ENCODE data around the gene RALGAPA1. TPM values are rescaled to one million over a fixed set of nuclear protein-coding genes. Genes with fewer than 3 reads are reported as not detected.

The RALGAPA1 gene
- total and polyA plus RNA-seq, 9 of the 15 experiments (the other 6 are each of a cell fraction or from before 2014, with no cell fraction given), result 2.5 to 16.3 (median 6.2) TPM

DNA sequence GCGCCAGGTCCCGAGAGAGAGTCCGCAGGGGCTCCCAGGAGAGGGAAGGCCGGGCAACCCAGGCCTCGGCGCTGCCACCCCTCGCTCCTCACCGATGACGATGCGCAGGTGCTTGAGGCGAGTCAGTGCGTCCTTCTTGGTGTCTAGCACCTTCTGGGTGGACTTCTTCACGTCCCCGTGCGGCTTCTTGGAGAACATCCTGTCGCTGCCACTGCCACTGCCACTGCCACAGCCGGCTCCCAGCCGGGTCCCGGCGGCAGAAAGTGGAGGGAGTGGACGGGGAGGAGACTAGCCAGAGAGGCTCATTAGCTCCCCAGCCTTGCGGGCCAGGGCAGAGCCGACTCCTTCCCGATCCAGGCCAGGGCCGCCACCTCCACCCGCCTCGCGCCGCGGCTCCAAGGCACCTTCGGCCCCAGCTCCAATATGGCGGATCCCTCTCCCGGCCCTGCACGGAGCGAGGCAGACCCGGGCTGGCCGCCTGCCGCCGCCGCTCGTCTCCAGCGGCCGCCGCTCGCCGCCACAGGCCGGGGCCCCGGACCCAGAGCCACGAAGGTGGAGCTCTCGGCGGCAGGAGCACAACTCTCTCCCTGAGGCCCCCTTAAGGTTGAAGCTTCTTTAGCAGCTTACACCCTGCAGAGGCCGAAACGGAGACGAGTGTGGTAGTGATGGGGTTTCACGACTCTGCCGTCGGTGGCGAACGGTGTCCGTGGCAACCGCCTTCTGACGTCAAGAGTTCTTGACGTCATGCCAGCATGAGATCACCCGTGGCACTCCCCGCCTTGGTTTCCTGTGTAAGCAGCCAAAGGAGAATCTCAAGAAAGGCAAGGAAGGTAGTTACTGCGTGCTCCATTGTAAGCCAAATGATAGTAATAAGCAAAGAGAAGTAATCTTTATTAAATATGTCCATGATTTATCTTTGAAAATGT lies at the start of gene RALGAPA1 (continued):
- TF ChIP-seq, protein P1, sequence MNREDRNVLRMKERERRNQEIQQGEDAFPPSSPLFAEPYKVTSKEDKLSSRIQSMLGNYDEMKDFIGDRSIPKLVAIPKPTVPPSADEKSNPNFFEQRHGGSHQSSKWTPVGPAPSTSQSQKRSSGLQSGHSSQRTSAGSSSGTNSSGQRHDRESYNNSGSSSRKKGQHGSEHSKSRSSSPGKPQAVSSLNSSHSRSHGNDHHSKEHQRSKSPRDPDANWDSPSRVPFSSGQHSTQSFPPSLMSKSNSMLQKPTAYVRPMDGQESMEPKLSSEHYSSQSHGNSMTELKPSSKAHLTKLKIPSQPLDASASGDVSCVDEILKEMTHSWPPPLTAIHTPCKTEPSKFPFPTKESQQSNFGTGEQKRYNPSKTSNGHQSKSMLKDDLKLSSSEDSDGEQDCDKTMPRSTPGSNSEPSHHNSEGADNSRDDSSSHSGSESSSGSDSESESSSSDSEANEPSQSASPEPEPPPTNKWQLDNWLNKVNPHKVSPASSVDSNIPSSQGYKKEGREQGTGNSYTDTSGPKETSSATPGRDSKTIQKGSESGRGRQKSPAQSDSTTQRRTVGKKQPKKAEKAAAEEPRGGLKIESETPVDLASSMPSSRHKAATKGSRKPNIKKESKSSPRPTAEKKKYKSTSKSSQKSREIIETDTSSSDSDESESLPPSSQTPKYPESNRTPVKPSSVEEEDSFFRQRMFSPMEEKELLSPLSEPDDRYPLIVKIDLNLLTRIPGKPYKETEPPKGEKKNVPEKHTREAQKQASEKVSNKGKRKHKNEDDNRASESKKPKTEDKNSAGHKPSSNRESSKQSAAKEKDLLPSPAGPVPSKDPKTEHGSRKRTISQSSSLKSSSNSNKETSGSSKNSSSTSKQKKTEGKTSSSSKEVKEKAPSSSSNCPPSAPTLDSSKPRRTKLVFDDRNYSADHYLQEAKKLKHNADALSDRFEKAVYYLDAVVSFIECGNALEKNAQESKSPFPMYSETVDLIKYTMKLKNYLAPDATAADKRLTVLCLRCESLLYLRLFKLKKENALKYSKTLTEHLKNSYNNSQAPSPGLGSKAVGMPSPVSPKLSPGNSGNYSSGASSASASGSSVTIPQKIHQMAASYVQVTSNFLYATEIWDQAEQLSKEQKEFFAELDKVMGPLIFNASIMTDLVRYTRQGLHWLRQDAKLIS (CRISPR knock-in tag; IDR thresholded peaks at IDR 0.05), result 0 out of 2 replicates have a peak, but pooled peaks have one; percentile 59
- TF ChIP-seq RCOR1 (IDR thresholded peaks at IDR 0.05; ENCODE audit: borderline replicate concordance in 1 of 2, low read depth in 2 of 2, low read length in 2 of 2), result peak in 1 of 2 experiments; percentile 46; a peak in 1 of 4 replicates
- TF ChIP-seq NBN (IDR thresholded peaks at IDR 0.05; ENCODE audit: low read depth), result peak; percentile 76

DNA sequence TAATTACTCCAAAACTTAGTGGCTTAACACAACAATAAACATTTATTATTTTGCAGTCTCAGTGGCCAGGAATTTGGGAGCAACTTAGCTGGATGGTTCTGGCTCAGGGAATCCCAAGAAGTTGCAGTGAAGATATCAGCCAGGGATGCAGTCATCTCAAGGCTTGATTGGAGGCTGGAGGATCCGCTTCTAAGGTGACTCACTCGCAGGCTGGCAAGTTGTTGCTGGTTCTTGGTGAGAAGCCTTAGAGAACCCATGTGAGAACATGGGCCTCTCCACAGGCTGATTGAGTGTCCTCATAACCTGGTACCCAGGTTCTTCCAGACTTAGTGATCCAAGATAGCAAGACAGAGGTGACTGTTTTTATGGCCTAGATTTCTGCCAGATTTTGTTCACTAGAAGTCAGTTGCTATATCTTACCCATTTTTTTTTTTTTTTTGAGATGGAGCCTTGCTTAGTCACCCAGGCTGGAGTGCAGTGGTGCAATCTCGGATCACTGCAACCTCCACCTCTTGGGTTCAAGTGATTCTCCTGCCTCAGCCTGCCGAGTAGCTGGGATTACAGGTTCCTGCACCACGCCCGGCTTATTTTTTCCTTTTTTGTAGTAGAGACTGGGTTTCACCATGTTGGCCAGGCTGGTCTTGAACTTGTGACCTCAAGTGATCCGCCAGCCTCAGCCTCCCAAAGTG lies 49.6 kb upstream of the RALGAPA1 start:
- TF ChIP-seq MCM3 (IDR thresholded peaks at IDR 0.05) (no peak), FOSL1 (tag; conservative IDR thresholded peaks at IDR 0.05) (0 out of 2 replicates have a peak, but pooled peaks have one; percentile 26)
- TF ChIP-seq, protein P2, sequence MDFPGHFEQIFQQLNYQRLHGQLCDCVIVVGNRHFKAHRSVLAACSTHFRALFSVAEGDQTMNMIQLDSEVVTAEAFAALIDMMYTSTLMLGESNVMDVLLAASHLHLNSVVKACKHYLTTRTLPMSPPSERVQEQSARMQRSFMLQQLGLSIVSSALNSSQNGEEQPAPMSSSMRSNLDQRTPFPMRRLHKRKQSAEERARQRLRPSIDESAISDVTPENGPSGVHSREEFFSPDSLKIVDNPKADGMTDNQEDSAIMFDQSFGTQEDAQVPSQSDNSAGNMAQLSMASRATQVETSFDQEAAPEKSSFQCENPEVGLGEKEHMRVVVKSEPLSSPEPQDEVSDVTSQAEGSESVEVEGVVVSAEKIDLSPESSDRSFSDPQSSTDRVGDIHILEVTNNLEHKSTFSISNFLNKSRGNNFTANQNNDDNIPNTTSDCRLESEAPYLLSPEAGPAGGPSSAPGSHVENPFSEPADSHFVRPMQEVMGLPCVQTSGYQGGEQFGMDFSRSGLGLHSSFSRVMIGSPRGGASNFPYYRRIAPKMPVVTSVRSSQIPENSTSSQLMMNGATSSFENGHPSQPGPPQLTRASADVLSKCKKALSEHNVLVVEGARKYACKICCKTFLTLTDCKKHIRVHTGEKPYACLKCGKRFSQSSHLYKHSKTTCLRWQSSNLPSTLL (IDR thresholded peaks at IDR 0.05), result 0 out of 2 replicates have a peak, but pooled peaks have one; percentile 43
- Histone ChIP-seq H3K9me1 (ENCODE audit: control insufficient read depth, insufficient read depth, low read length) (no peaks in the 10 kb centered on the region), H3K4me3 (no peak overlapping the region), H4K20me1 (replicated peaks; ENCODE audit: control insufficient read depth, insufficient read depth, low read length) (no peaks in the 10 kb centered on the region), H3K4me1 (replicated peaks in 1 of 2; ENCODE audit: control insufficient read depth in 2 of 2, insufficient read depth in 2 of 2, low read length in 2 of 2) (peaks cover 0 to 6% of the 10 kb centered on the region in 2 experiments; a peak in 2 of 5 replicates), H3K9ac (ENCODE audit: insufficient read depth in 1 of 2, low read depth in 2 of 2, low read length in 2 of 2) (no peak overlapping the region), H3K79me2 (ENCODE audit: control insufficient read depth, insufficient read depth, low read length) (no peaks in the 10 kb centered on the region), H2AFZ (ENCODE audit: low read depth, low read length) (no peak overlapping the region), H3K27me3 (ENCODE audit: control insufficient read depth in 2 of 2, insufficient read depth in 2 of 2, low read length in 2 of 2) (no peaks in the 10 kb centered on the region), H3K36me3 (ENCODE audit: control insufficient read depth, insufficient read depth, low read length) (peaks cover 5% of the 10 kb centered on the region; the same call in 1 of the 3 replicates), H3K4me2 (ENCODE audit: insufficient read depth, low read length) (no peak overlapping the region), H3K27ac (ENCODE audit: extremely low read depth, low read depth, low read length) (no peak overlapping the region), H3K9me3 (replicated peaks; ENCODE audit: control insufficient read depth, insufficient read depth, low read depth, low read length) (no peaks in the 10 kb centered on the region)
- WGBS (ENCODE audit: insufficient coverage, low coverage, missing lambda C conversion rate), result 56% methylated on average over 7 of the region's 7 CpGs
- in situ Hi-C loops (cut with MboI) (no loop called here), intact Hi-C loops (cut with micrococcal nuclease) (no loop called here)
- DNase-seq (ENCODE audit: extremely low read depth in 1 of 4, low spot score in 3 of 4) (no peak), ATAC-seq (no peak), FAIRE-seq (no peak)
- ChIA-PET POLR2A (interaction anchor here (0.7 kb wide), 1 partner anchor 740 kb away, joined by 3 read pairs; no protein-coding TSS in a partner anchor), CTCF (ENCODE audit: low intra/inter-chr PET ratio) (no interaction called here)
- BruUV-seq (replicated peaks), result no TSS peak

Measured in K562 (cell line).